ENCODE results near the gene INTS13. TPM values are rescaled to one million over a fixed set of nuclear protein-coding genes. Genes with fewer than 3 reads are reported as not detected.
A peak's percentile ranks its signal among the peaks of the same experiment; 100 is the strongest.

The INTS13 gene
- 33.0 and 34.9 TPM in 2 replicates for total RNA-seq
- 28.0 and 29.2 TPM in 2 replicates for polyA plus RNA-seq
- 18.6 and 22.3 TPM in 2 replicates for polyA plus RNA-seq (2012)
- polyA minus RNA-seq (ENCODE audit: low replicate concordance), result 5.5 and 5.6 TPM in 2 replicates

- peak within 1 kb of the TSS; percentile 93 for H3K27ac ChIP-seq (ENCODE audit: insufficient read depth, low read length)
- peak within 1 kb of the TSS; percentile 88 for H3K4me2 ChIP-seq (ENCODE audit: extremely low read depth, insufficient read depth, low read length)
- H3K4me3 ChIP-seq (replicated peaks in 1 of 4; ENCODE audit: control extremely low read depth in 1 of 4, insufficient read depth in 1 of 4, low read depth in 3 of 4, low read length in 4 of 4), result peak within 1 kb of the TSS; percentile 88 to 100 (median 99)
- TF ChIP-seq EZH2 (IDR thresholded peaks at IDR 0.05; ENCODE audit: low read length, missing control alignments), result no peak
- no peak for TF ChIP-seq CTCF (conservative IDR thresholded peaks at IDR 0.05 in 1 of 2, IDR thresholded peaks at IDR 0.05 in 1 of 2; ENCODE audit: low read depth in 1 of 2, low read length in 2 of 2)
- peak within 1 kb of the TSS; percentile 92 for H2AFZ ChIP-seq (ENCODE audit: low read length)
- no peaks in the 10 kb centered on the region for H3K9me3 ChIP-seq (ENCODE audit: control insufficient read depth, insufficient read depth, low read depth, low read length)
- H3K27me3 ChIP-seq (ENCODE audit: control insufficient read depth, insufficient read depth, low read length), result no peaks in the 10 kb centered on the region
- peaks cover 70% of the 10 kb centered on the region for H3K79me2 ChIP-seq (ENCODE audit: control insufficient read depth, insufficient read depth, low read length)
- no peaks in the 10 kb centered on the region for H3K36me3 ChIP-seq (ENCODE audit: control insufficient read depth, insufficient read depth, low read length)
- DNase-seq (ENCODE audit: low read depth in 2 of 2), result peak; percentile 96 to 99
- H3K9ac ChIP-seq (ENCODE audit: insufficient read depth, low read length), result peak within 1 kb of the TSS; percentile 76
- H3K4me1 ChIP-seq (ENCODE audit: control insufficient read depth, extremely low read depth, insufficient read depth, low read length), result no peaks in the 10 kb centered on the region
- no peaks in the 10 kb centered on the region for H4K20me1 ChIP-seq (ENCODE audit: control insufficient read depth, extremely low read depth, insufficient read depth, low read length)
Observed at GRCh38 chr12:26937863-26938700, at the start of gene INTS13, which contains the start of gene FGFR1OP2. Gene INTS13, minus strand, starts transcription at chr12:26937981. Its CDS starts 1,178 bp downstream, at chr12:26936803. Gene FGFR1OP2, plus strand, starts transcription at chr12:26938470. Its CDS starts 15,689 bp downstream, at chr12:26954159.

GRCh38 chr12:26982866-26983265 is 45.1 kb upstream of the INTS13 start:
- Histone ChIP-seq H3K27me3 (ENCODE audit: control insufficient read depth, insufficient read depth, low read length) (no peaks in the 10 kb centered on the region), H2AFZ (ENCODE audit: low read length) (no peak overlapping the region), H3K9me3 (ENCODE audit: control insufficient read depth, insufficient read depth, low read depth, low read length) (no peaks in the 10 kb centered on the region), H3K79me2 (ENCODE audit: control insufficient read depth, insufficient read depth, low read length) (no peaks in the 10 kb centered on the region), H4K20me1 (ENCODE audit: control insufficient read depth, extremely low read depth, insufficient read depth, low read length) (no peaks in the 10 kb centered on the region), H3K36me3 (ENCODE audit: control insufficient read depth, insufficient read depth, low read length) (no peaks in the 10 kb centered on the region), H3K4me1 (ENCODE audit: control insufficient read depth, extremely low read depth, insufficient read depth, low read length) (no peaks in the 10 kb centered on the region), H3K4me2 (ENCODE audit: extremely low read depth, insufficient read depth, low read length) (no peak overlapping the region), H3K4me3 (replicated peaks in 1 of 4; ENCODE audit: control extremely low read depth in 1 of 4, insufficient read depth in 1 of 4, low read depth in 3 of 4, low read length in 4 of 4) (no peak overlapping the region), H3K27ac (ENCODE audit: insufficient read depth, low read length) (no peak overlapping the region), H3K9ac (ENCODE audit: insufficient read depth, low read length) (no peak overlapping the region)
- TF ChIP-seq CTCF (conservative IDR thresholded peaks at IDR 0.05 in 1 of 2, IDR thresholded peaks at IDR 0.05 in 1 of 2; ENCODE audit: low read depth in 1 of 2, low read length in 2 of 2) (no peak), EZH2 (IDR thresholded peaks at IDR 0.05; ENCODE audit: low read length, missing control alignments) (no peak)
- no peak for DNase-seq (ENCODE audit: low read depth in 2 of 2)

GRCh38 chr12:26979733-26980132 is 42.0 kb upstream of the INTS13 start:
- DNase-seq (ENCODE audit: low read depth in 2 of 2), result no peak
- no peaks in the 10 kb centered on the region for H3K79me2 ChIP-seq (ENCODE audit: control insufficient read depth, insufficient read depth, low read length)
- TF ChIP-seq EZH2 (IDR thresholded peaks at IDR 0.05; ENCODE audit: low read length, missing control alignments) (no peak), CTCF (conservative IDR thresholded peaks at IDR 0.05 in 1 of 2, IDR thresholded peaks at IDR 0.05 in 1 of 2; ENCODE audit: low read depth in 1 of 2, low read length in 2 of 2) (no peak)
- no peaks in the 10 kb centered on the region for H4K20me1 ChIP-seq (ENCODE audit: control insufficient read depth, extremely low read depth, insufficient read depth, low read length)
- H3K4me1 ChIP-seq (ENCODE audit: control insufficient read depth, extremely low read depth, insufficient read depth, low read length), result no peaks in the 10 kb centered on the region
- H3K36me3 ChIP-seq (ENCODE audit: control insufficient read depth, insufficient read depth, low read length), result no peaks in the 10 kb centered on the region
- H2AFZ ChIP-seq (ENCODE audit: low read length), result no peak overlapping the region
- no peak overlapping the region for H3K4me2 ChIP-seq (ENCODE audit: extremely low read depth, insufficient read depth, low read length)
- no peaks in the 10 kb centered on the region for H3K27me3 ChIP-seq (ENCODE audit: control insufficient read depth, insufficient read depth, low read length)
- H3K9me3 ChIP-seq (ENCODE audit: control insufficient read depth, insufficient read depth, low read depth, low read length), result no peaks in the 10 kb centered on the region
- H3K9ac ChIP-seq (ENCODE audit: insufficient read depth, low read length), result no peak overlapping the region
- no peak overlapping the region for H3K4me3 ChIP-seq (replicated peaks in 1 of 4; ENCODE audit: control extremely low read depth in 1 of 4, insufficient read depth in 1 of 4, low read depth in 3 of 4, low read length in 4 of 4)
- no peak overlapping the region for H3K27ac ChIP-seq (ENCODE audit: insufficient read depth, low read length)
